Measurements from ENCODE around the gene DYNC2I2.
"Not testable (repeated sequence)": the region's sequence is repeated elsewhere in the genome, so short reads cannot be mapped to it uniquely, and the experiment has no call there.

The DYNC2I2 gene

GRCh38 chr9:128593039-128593438, 63.6 kb downstream of the DYNC2I2 start:
- Histone ChIP-seq H3K9me3 (ENCODE audit: control insufficient read depth, insufficient read depth, low read length) (no peaks in the 10 kb centered on the region), H3F3A (ENCODE audit: control insufficient read depth, insufficient read depth) (no peaks in the 10 kb centered on the region), H3K9me2 (replicated peaks; ENCODE audit: control insufficient read depth, low read length) (no peaks in the 10 kb centered on the region), H3K4me2 (ENCODE audit: low read length) (no peak overlapping the region), H3K27ac (ENCODE audit: low read depth, low read length) (no peak overlapping the region), H4K20me1 (ENCODE audit: control insufficient read depth, insufficient read depth, low read depth, low read length) (no peaks in the 10 kb centered on the region), H3K27me3 (ENCODE audit: control insufficient read depth, low read length) (no peaks in the 10 kb centered on the region), H3K36me3 (ENCODE audit: control insufficient read depth, low read length) (peaks cover 69% of the 10 kb centered on the region), H3K4me3 (ENCODE audit: low read length) (no peak overlapping the region), H3K79me2 (ENCODE audit: control insufficient read depth, low read length) (no peaks in the 10 kb centered on the region), H3K4me1 (ENCODE audit: control insufficient read depth, low read length) (no peaks in the 10 kb centered on the region)
- no peak for TF ChIP-seq EZH2phosphoT487 (IDR thresholded peaks at IDR 0.05; ENCODE audit: borderline replicate concordance, low read length)
- TF ChIP-seq, protein P1, sequence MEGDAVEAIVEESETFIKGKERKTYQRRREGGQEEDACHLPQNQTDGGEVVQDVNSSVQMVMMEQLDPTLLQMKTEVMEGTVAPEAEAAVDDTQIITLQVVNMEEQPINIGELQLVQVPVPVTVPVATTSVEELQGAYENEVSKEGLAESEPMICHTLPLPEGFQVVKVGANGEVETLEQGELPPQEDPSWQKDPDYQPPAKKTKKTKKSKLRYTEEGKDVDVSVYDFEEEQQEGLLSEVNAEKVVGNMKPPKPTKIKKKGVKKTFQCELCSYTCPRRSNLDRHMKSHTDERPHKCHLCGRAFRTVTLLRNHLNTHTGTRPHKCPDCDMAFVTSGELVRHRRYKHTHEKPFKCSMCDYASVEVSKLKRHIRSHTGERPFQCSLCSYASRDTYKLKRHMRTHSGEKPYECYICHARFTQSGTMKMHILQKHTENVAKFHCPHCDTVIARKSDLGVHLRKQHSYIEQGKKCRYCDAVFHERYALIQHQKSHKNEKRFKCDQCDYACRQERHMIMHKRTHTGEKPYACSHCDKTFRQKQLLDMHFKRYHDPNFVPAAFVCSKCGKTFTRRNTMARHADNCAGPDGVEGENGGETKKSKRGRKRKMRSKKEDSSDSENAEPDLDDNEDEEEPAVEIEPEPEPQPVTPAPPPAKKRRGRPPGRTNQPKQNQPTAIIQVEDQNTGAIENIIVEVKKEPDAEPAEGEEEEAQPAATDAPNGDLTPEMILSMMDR (IDR thresholded peaks at IDR 0.05; ENCODE audit: low read depth, low read length, poor library complexity, severe bottlenecking): no peak

- H3K79me2 ChIP-seq (ENCODE audit: control insufficient read depth, low read length): no peaks in the 10 kb centered on the region
- peaks cover 75% of the 10 kb centered on the region for H3K36me3 ChIP-seq (ENCODE audit: control insufficient read depth, low read length)
- H3K27ac ChIP-seq (ENCODE audit: low read depth, low read length): no peak overlapping the region
- no peak for TF ChIP-seq EZH2phosphoT487 (IDR thresholded peaks at IDR 0.05; ENCODE audit: borderline replicate concordance, low read length)
- TF ChIP-seq, protein P1 (IDR thresholded peaks at IDR 0.05; ENCODE audit: low read depth, low read length, poor library complexity, severe bottlenecking): no peak
- no peaks in the 10 kb centered on the region for H3K9me3 ChIP-seq (ENCODE audit: control insufficient read depth, insufficient read depth, low read length)
- no peaks in the 10 kb centered on the region for H3K27me3 ChIP-seq (ENCODE audit: control insufficient read depth, low read length)
- H3K9me2 ChIP-seq (replicated peaks; ENCODE audit: control insufficient read depth, low read length): no peaks in the 10 kb centered on the region
- H3F3A ChIP-seq (ENCODE audit: control insufficient read depth, insufficient read depth): no peaks in the 10 kb centered on the region
- H3K4me2 ChIP-seq (ENCODE audit: low read length): no peak overlapping the region
- H4K20me1 ChIP-seq (ENCODE audit: control insufficient read depth, insufficient read depth, low read depth, low read length): no peaks in the 10 kb centered on the region
- H3K4me1 ChIP-seq (ENCODE audit: control insufficient read depth, low read length): no peaks in the 10 kb centered on the region
- no peak overlapping the region for H3K4me3 ChIP-seq (ENCODE audit: low read length)
Observed at GRCh38 chr9:128588581-128589233, 67.9 kb downstream of the DYNC2I2 start.

- H3K27ac ChIP-seq (ENCODE audit: low read depth, low read length): no peak overlapping the region
- H4K20me1 ChIP-seq (ENCODE audit: control insufficient read depth, insufficient read depth, low read depth, low read length): no peaks in the 10 kb centered on the region
- no peaks in the 10 kb centered on the region for H3K79me2 ChIP-seq (ENCODE audit: control insufficient read depth, low read length)
- TF ChIP-seq, protein P1 (IDR thresholded peaks at IDR 0.05; ENCODE audit: low read depth, low read length, poor library complexity, severe bottlenecking): no peak
- TF ChIP-seq EZH2phosphoT487 (IDR thresholded peaks at IDR 0.05; ENCODE audit: borderline replicate concordance, low read length): no peak
- H3F3A ChIP-seq (ENCODE audit: control insufficient read depth, insufficient read depth): no peaks in the 10 kb centered on the region
- H3K4me2 ChIP-seq (ENCODE audit: low read length): no peak overlapping the region
- H3K9me3 ChIP-seq (ENCODE audit: control insufficient read depth, insufficient read depth, low read length): no peaks in the 10 kb centered on the region
- no peaks in the 10 kb centered on the region for H3K9me2 ChIP-seq (replicated peaks; ENCODE audit: control insufficient read depth, low read length)
- no peak overlapping the region for H3K4me3 ChIP-seq (ENCODE audit: low read length)
- no peaks in the 10 kb centered on the region for H3K4me1 ChIP-seq (ENCODE audit: control insufficient read depth, low read length)
- H3K27me3 ChIP-seq (ENCODE audit: control insufficient read depth, low read length): no peaks in the 10 kb centered on the region
- H3K36me3 ChIP-seq (ENCODE audit: control insufficient read depth, low read length): peaks cover 75% of the 10 kb centered on the region
Observed at GRCh38 chr9:128587453-128587852, 69.2 kb downstream of the DYNC2I2 start.

DNA sequence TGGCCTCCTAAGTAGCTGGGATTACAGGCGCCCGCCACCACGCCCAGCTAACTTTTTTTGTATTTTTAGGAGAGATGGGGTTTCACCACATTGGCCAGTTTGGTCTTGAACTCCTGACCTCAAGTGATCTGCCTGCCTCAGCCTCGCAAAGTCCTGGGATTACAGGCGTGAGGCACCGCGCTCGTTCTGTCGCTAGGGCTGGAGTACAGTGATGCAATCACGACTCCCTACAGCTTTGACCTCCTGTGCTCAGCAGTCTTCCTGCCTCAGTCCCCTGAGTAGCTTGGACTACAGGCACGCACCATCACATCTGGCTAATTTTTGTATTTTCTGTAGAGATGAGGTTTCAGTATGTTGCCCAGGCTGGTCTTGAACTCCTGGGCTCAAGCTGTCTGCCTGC, 69.7 kb downstream of the DYNC2I2 start:
- H3K79me2 ChIP-seq (ENCODE audit: control insufficient read depth, low read length): not testable (repeated sequence)

DNA sequence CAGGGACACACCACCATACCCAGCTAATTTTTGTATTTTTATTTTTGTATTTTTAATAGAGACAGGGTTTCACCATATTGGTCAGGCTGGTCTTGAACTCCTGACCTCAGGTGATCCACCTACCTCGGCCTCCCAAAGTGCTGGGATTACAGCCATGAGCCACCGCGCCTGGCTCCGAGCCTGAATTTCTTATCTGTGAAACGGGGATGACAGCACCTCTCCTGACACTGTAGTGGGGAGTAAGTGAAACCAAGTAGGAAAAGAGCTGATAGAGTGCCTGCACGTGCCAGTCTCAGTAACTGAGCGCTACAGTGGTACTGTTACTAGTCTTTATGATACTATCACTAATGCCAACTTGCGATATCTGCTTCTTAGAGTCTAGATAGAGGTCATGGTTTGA, 71.5 kb downstream of the DYNC2I2 start:
- not testable (repeated sequence) for H3K9me2 ChIP-seq (replicated peaks; ENCODE audit: control insufficient read depth, low read length); H3K4me3 ChIP-seq (ENCODE audit: low read length); H3K27me3 ChIP-seq (ENCODE audit: control insufficient read depth, low read length); H3K4me2 ChIP-seq (ENCODE audit: low read length); H3K79me2 ChIP-seq (ENCODE audit: control insufficient read depth, low read length); H3F3A ChIP-seq (ENCODE audit: control insufficient read depth, insufficient read depth); H4K20me1 ChIP-seq (ENCODE audit: control insufficient read depth, insufficient read depth, low read depth, low read length); H3K9me3 ChIP-seq (ENCODE audit: control insufficient read depth, insufficient read depth, low read length); H3K4me1 ChIP-seq (ENCODE audit: control insufficient read depth, low read length); H3K27ac ChIP-seq (ENCODE audit: low read depth, low read length)
- H3K36me3 ChIP-seq (ENCODE audit: control insufficient read depth, low read length): peaks cover 82% of the 10 kb centered on the region

More for the DNA sequence above, 69.7 kb downstream of the DYNC2I2 start:
- H3K27me3 ChIP-seq (ENCODE audit: control insufficient read depth, low read length); H3K4me2 ChIP-seq (ENCODE audit: low read length); H3K4me1 ChIP-seq (ENCODE audit: control insufficient read depth, low read length); H3F3A ChIP-seq (ENCODE audit: control insufficient read depth, insufficient read depth); H4K20me1 ChIP-seq (ENCODE audit: control insufficient read depth, insufficient read depth, low read depth, low read length); H3K9me3 ChIP-seq (ENCODE audit: control insufficient read depth, insufficient read depth, low read length); H3K9me2 ChIP-seq (replicated peaks; ENCODE audit: control insufficient read depth, low read length); H3K27ac ChIP-seq (ENCODE audit: low read depth, low read length); H3K4me3 ChIP-seq (ENCODE audit: low read length): not testable (repeated sequence)
- H3K36me3 ChIP-seq (ENCODE audit: control insufficient read depth, low read length): peaks cover 76% of the 10 kb centered on the region

All from DOHH2 (cell line).